Germinal center (tissue), 1 donor: ENCODE results near the gene VCP.

Source experiments
- DNase-seq: peaks from one replicate; pipeline ENCODE4 v3.0.0; 2012; ENCODE audit warnings: mixed read lengths, low spot score

The VCP gene

GRCh38 chr9:35014517-35014916 is 57.9 kb downstream of the VCP start:
- no peak for DNase-seq

GRCh38 chr9:35010351-35010958 is 62.0 kb downstream of the VCP start:
- no peak for DNase-seq
